ENCODE data around the gene RAP1GAP2. TPM values are rescaled to one million over a fixed set of nuclear protein-coding genes. Genes with fewer than 3 reads are reported as not detected.

Gene RAP1GAP2
- total and polyA plus RNA-seq, 9 donors: 1.2 to 3.5 (median 2.0) TPM

GRCh38 chr17:3033741-3034577 lies 237.7 kb downstream of the RAP1GAP2 start:
- no peaks in the 10 kb centered on the region for H3K9me3 ChIP-seq (replicated peaks; ENCODE audit: control insufficient read depth, low read depth, low read length)
- no peak for DNase-seq
- peaks cover 2% of the 10 kb centered on the region for H3K27me3 ChIP-seq (ENCODE audit: control insufficient read depth, insufficient read depth, low read length)
- H3K27ac ChIP-seq (ENCODE audit: low read length): no peak overlapping the region
- no peak overlapping the region for H3K4me3 ChIP-seq (ENCODE audit: low read length)
- H3K36me3 ChIP-seq (ENCODE audit: control insufficient read depth, insufficient read depth, low read length): no peaks in the 10 kb centered on the region
- peaks cover 5% of the 10 kb centered on the region for H3K4me1 ChIP-seq (ENCODE audit: control insufficient read depth, insufficient read depth, low read length)
- 58% methylated on average over 16 of the region's 26 CpGs for WGBS (ENCODE audit: insufficient coverage)

- no peaks in the 10 kb centered on the region for H3K9me3 ChIP-seq (replicated peaks; ENCODE audit: control insufficient read depth, low read depth, low read length)
- 82% methylated on average over 3 of the region's 9 CpGs for WGBS (ENCODE audit: insufficient coverage)
- no peak overlapping the region for H3K27ac ChIP-seq (ENCODE audit: low read length)
These were observed 238.3 kb downstream of the RAP1GAP2 start for GRCh38 chr17:3034578-3034920.

GRCh38 chr17:3035256-3035967 lies 239.2 kb downstream of the RAP1GAP2 start:
- no peaks in the 10 kb centered on the region for H3K9me3 ChIP-seq (replicated peaks; ENCODE audit: control insufficient read depth, low read depth, low read length)
- no peak overlapping the region for H3K27ac ChIP-seq (ENCODE audit: low read length)
- H3K4me3 ChIP-seq (ENCODE audit: low read length): no peak overlapping the region
- H3K36me3 ChIP-seq (ENCODE audit: control insufficient read depth, insufficient read depth, low read length): no peaks in the 10 kb centered on the region
- peaks cover 5% of the 10 kb centered on the region for H3K4me1 ChIP-seq (ENCODE audit: control insufficient read depth, insufficient read depth, low read length)
- H3K27me3 ChIP-seq (ENCODE audit: control insufficient read depth, insufficient read depth, low read length): peaks cover 2% of the 10 kb centered on the region
- 62% methylated on average over 11 of the region's 13 CpGs for WGBS (ENCODE audit: insufficient coverage)
- DNase-seq: no peak

More at GRCh38 chr17:3034578-3034920, 238.3 kb downstream of the RAP1GAP2 start:
- Histone ChIP-seq H3K4me3 (ENCODE audit: low read length) (no peak overlapping the region), H3K36me3 (ENCODE audit: control insufficient read depth, insufficient read depth, low read length) (no peaks in the 10 kb centered on the region), H3K4me1 (ENCODE audit: control insufficient read depth, insufficient read depth, low read length) (peaks cover 5% of the 10 kb centered on the region), H3K27me3 (ENCODE audit: control insufficient read depth, insufficient read depth, low read length) (peaks cover 2% of the 10 kb centered on the region)
- DNase-seq: no peak

- no peak overlapping the region for H3K27ac ChIP-seq (ENCODE audit: low read length)
- WGBS (ENCODE audit: insufficient coverage): 73% methylated on average over 6 of the region's 7 CpGs
- H3K9me3 ChIP-seq (replicated peaks; ENCODE audit: control insufficient read depth, low read depth, low read length): no peaks in the 10 kb centered on the region
- no peak for DNase-seq
- H3K4me3 ChIP-seq (ENCODE audit: low read length): no peak overlapping the region
- no peaks in the 10 kb centered on the region for H3K36me3 ChIP-seq (ENCODE audit: control insufficient read depth, insufficient read depth, low read length)
- H3K4me1 ChIP-seq (ENCODE audit: control insufficient read depth, insufficient read depth, low read length): peaks cover 5% of the 10 kb centered on the region
- H3K27me3 ChIP-seq (ENCODE audit: control insufficient read depth, insufficient read depth, low read length): peaks cover 2% of the 10 kb centered on the region
These were observed 239.7 kb downstream of the RAP1GAP2 start for GRCh38 chr17:3035968-3036280.

DNA sequence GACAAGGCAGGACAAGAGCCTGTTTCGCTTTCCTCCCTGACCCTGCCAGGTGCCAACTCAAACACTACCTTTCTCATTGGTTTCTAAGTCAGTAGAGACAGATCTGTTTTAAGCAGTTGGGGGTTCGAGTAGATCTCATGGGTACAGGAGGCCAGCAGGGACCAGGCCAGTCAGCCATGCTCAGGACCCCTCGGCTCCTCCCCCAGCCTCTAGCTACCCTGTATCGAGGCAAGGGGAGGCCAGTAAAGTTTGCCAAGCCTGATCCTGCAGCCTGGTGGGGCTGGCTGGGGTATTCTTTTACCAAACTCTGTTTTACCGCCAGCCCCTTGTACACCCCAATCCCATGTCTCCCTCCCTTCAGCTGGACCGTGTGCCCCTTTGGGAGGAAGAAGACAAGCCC lies 240.6 kb downstream of the RAP1GAP2 start:
- Histone ChIP-seq H3K9me3 (replicated peaks; ENCODE audit: control insufficient read depth, low read depth, low read length) (no peaks in the 10 kb centered on the region), H3K27ac (ENCODE audit: low read length) (no peak overlapping the region), H3K36me3 (ENCODE audit: control insufficient read depth, insufficient read depth, low read length) (no peaks in the 10 kb centered on the region), H3K27me3 (ENCODE audit: control insufficient read depth, insufficient read depth, low read length) (peaks cover 2% of the 10 kb centered on the region), H3K4me3 (ENCODE audit: low read length) (no peak overlapping the region), H3K4me1 (ENCODE audit: control insufficient read depth, insufficient read depth, low read length) (peaks cover 5% of the 10 kb centered on the region)
- WGBS (ENCODE audit: insufficient coverage): no CpG with 5 or more reads among the region's 6 CpGs
- no peak for DNase-seq

DNA sequence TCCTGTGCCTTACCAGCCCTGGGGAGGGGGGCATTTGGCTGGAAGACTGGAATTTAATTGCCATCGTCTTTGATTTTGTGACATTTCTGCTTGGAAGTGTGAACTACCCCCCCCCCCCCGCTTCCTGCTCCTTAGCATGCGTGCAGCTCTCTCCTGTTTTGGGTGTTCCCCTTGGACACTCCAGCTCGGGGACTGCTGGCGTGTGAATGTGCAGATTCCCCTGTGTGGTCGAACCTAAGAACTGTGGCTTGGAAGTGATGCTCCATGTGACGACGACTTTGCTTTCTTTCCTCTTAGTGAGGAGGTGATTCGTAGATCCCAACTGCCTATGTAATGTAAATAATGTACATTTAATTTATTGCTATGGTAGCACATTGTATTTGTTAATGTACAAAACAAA lies 241.0 kb downstream of the RAP1GAP2 start:
- Histone ChIP-seq H3K27ac (ENCODE audit: low read length) (no peak overlapping the region), H3K4me3 (ENCODE audit: low read length) (no peak overlapping the region), H3K27me3 (ENCODE audit: control insufficient read depth, insufficient read depth, low read length) (peaks cover 2% of the 10 kb centered on the region), H3K9me3 (replicated peaks; ENCODE audit: control insufficient read depth, low read depth, low read length) (no peaks in the 10 kb centered on the region), H3K36me3 (ENCODE audit: control insufficient read depth, insufficient read depth, low read length) (no peaks in the 10 kb centered on the region), H3K4me1 (ENCODE audit: control insufficient read depth, insufficient read depth, low read length) (peaks cover 5% of the 10 kb centered on the region)
- WGBS (ENCODE audit: insufficient coverage): no CpG with 5 or more reads among the region's 9 CpGs
- no peak for DNase-seq

DNA sequence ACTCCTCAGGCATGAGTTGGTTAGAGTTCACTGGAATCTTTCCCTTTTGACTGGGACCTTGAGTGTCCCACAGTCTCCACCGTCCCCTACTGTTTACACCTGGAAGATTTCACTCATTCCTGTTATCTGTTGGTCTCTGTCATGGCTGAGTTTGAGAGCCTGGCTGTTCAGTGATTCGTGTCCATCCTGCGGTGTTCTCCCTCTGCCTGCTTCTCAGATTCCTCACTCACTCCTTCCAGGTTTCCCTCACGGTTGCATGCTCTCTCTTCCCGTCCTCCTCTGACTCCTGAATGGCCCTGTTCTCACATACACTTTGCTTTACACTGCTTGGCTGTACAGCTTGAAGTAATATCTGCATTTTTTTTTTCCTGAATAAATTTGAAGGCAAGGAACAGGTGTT lies 242.7 kb downstream of the RAP1GAP2 start:
- no peak for DNase-seq
- H3K27me3 ChIP-seq (ENCODE audit: control insufficient read depth, insufficient read depth, low read length): peaks cover 5% of the 10 kb centered on the region
- peaks cover 2% of the 10 kb centered on the region for H3K9me3 ChIP-seq (replicated peaks; ENCODE audit: control insufficient read depth, low read depth, low read length)
- peaks cover 5% of the 10 kb centered on the region for H3K4me1 ChIP-seq (ENCODE audit: control insufficient read depth, insufficient read depth, low read length)
- 33% methylated on average over 4 of the region's 5 CpGs for WGBS (ENCODE audit: insufficient coverage)
- H3K36me3 ChIP-seq (ENCODE audit: control insufficient read depth, insufficient read depth, low read length): no peaks in the 10 kb centered on the region
- no peak overlapping the region for H3K27ac ChIP-seq (ENCODE audit: low read length)
- no peak overlapping the region for H3K4me3 ChIP-seq (ENCODE audit: low read length)

GRCh38 chr17:3039736-3040135 lies 243.5 kb downstream of the RAP1GAP2 start:
- Histone ChIP-seq H3K27ac (ENCODE audit: low read length) (no peak overlapping the region), H3K36me3 (ENCODE audit: control insufficient read depth, insufficient read depth, low read length) (no peaks in the 10 kb centered on the region), H3K9me3 (replicated peaks; ENCODE audit: control insufficient read depth, low read depth, low read length) (peaks cover 10% of the 10 kb centered on the region), H3K4me3 (ENCODE audit: low read length) (no peak overlapping the region), H3K27me3 (ENCODE audit: control insufficient read depth, insufficient read depth, low read length) (peaks cover 6% of the 10 kb centered on the region), H3K4me1 (ENCODE audit: control insufficient read depth, insufficient read depth, low read length) (no peaks in the 10 kb centered on the region)
- DNase-seq: no peak
- 59% methylated on average over 2 of the region's 6 CpGs for WGBS (ENCODE audit: insufficient coverage)

DNA sequence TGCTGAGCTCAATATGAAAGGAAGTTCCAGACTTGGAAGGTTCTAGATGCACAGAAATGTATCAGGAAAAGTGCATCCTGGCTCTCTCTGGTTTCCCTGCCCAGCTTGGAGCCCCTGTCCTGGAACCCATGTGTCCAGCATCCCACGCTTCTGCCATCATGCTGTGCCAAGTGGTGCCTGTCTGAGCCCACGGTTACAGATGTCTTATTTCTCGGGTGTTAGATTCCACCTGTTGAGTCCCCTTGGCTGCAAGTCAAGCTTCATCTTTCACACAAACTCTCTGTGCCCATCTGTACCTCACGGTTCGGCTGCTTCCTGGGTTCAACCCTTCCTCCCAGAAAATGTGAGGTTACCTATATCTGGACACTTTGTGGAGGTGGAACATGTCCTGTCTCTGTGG lies 244.6 kb downstream of the RAP1GAP2 start:
- peaks cover 4% of the 10 kb centered on the region for H3K27me3 ChIP-seq (ENCODE audit: control insufficient read depth, insufficient read depth, low read length)
- H3K4me3 ChIP-seq (ENCODE audit: low read length): no peak overlapping the region
- H3K9me3 ChIP-seq (replicated peaks; ENCODE audit: control insufficient read depth, low read depth, low read length): peaks cover 10% of the 10 kb centered on the region
- WGBS (ENCODE audit: insufficient coverage): 68% methylated on average over 3 of the region's 5 CpGs
- H3K36me3 ChIP-seq (ENCODE audit: control insufficient read depth, insufficient read depth, low read length): no peaks in the 10 kb centered on the region
- no peak overlapping the region for H3K27ac ChIP-seq (ENCODE audit: low read length)
- no peak for DNase-seq
- no peaks in the 10 kb centered on the region for H3K4me1 ChIP-seq (ENCODE audit: control insufficient read depth, insufficient read depth, low read length)

DNA sequence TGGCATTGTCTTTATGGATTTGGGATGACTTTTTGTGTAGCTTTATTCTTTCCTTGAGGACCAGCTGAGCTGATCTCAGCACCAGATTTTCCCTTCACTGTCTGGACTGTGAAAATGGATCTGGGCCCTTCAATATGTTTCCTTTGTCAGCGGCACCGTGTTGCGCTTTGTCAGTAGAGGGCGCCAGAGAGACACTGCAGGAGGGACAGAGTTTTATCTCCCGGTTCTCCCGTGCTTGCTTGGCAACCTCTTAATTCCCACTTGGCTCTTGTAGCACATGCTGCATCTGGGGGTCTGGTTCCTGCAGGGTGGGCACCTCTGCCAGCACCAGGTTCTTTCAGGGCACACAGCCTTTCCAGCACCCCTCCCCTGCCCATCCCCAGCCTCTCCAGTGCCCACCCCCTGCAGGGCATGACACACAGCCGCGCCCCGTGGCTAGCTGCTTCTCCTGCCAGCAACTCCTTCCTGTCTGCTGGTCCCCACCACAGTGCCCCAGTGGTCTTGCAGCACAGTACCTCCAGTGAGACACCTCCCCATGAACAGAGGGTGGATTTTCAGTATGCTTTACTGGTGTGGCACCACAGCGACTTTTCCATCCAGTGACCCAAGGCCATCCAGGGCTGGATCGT lies 247.6 kb downstream of the RAP1GAP2 start:
- Histone ChIP-seq H3K4me1 (ENCODE audit: control insufficient read depth, insufficient read depth, low read length) (no peaks in the 10 kb centered on the region), H3K4me3 (ENCODE audit: low read length) (no peak overlapping the region), H3K36me3 (ENCODE audit: control insufficient read depth, insufficient read depth, low read length) (no peaks in the 10 kb centered on the region), H3K27me3 (ENCODE audit: control insufficient read depth, insufficient read depth, low read length) (peaks cover 4% of the 10 kb centered on the region), H3K9me3 (replicated peaks; ENCODE audit: control insufficient read depth, low read depth, low read length) (peaks cover 10% of the 10 kb centered on the region), H3K27ac (ENCODE audit: low read length) (no peak overlapping the region)
- 58% methylated on average over 9 of the region's 11 CpGs for WGBS (ENCODE audit: insufficient coverage)
- DNase-seq: no peak

All from muscle of leg (tissue), 11 donors.